Putamen (tissue), 1 donor: Measurements from ENCODE around the gene SERP2.

Source experiments
- DNase-seq: peaks from one replicate; pipeline ENCODE4 v3.0.0-alpha.2; 2016; ENCODE audit warnings: low spot score

The SERP2 gene

DNA sequence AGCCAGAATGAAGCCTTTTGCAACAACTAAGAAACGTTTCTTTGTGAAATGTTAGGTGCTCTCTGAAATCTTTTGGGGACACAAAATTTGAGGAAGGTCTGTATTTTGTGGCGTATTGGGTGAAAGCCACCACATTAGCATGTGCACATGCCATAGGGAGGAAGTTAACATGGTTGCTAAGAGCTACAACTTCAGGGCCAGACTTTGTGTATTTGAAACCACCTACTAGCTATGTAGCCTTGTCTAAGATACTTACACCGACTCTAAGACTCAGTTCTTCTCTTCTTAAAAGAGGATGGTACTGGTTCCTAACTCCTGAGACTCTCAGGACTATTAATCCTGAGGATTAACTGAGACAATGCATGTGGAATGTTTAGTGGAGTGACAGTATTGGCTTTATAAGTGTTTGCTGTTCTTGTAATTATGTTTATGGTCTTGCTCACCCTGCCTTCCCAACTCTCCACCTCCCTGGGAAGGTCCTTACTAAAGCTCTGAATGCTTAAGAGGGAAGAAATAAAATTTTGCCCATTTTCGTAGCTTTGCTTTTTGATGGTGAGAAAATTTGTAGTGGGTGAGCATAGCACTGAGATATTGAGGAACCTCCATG lies 15.5 kb downstream of the SERP2 start:
- no peak for DNase-seq

GRCh38 chr13:44389876-44390275 lies 16.3 kb downstream of the SERP2 start:
- no peak for DNase-seq

- no peak for DNase-seq
Observed at GRCh38 chr13:44393391-44393790, 19.8 kb downstream of the SERP2 start.

- DNase-seq, result no peak
Observed at GRCh38 chr13:44394658-44395057, 21.0 kb downstream of the SERP2 start.

DNA sequence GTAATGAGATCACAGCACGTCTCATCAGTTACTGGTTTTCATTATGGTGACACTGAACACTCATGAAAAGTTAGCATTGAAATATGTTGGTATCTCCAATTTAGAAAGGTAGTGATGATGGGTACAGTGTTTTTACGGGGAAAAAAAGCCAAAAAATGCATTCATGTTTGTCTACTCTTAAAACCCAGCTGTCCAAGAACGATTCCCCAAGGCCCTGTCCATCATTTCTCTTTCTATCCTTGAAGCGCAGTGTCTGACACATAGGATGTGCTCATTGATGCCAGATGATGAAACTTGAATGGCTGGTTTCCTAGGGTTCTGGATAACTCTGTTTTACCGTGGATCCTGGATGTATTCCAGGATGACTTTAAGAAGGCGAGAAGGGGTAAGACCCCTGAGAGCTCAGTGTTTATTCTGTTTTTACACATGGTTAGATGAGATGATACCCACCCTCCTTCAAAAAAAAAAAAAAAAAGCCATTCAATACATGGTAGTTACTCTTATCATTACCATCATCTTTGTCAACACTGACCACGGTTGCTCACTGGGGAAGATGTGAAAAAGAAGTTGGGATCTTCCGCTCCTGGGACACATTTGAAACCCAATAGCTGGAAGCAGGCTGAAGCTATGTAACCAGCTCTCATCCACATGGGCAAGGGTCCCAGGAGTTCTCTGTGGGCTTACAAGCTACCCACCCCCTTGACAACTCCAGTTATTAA lies 22.5 kb downstream of the SERP2 start:
- no peak for DNase-seq

GRCh38 chr13:44396701-44397580 lies 23.3 kb downstream of the SERP2 start:
- no peak for DNase-seq

DNA sequence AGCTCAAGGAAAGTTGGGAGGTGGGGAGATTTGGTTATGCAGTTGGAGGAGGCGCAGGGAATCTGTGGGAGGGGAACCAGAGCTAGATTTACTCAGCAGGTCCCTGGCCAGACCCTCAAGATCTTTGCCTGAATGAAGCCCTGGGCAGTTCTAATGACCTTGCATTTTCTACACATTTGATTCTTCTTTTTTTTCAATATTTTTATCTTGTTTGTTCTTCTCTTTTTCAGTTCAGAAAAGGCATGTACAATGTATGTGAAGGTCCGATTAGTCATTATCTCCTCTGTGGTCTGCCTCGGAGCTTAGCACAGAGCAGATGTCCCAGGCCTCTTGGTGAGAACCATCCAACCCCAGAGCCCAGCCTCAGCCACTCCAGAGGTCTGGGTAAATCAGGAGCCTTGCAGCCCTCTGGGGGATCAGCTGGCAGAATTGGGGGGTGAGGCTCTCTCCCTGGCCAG lies 24.2 kb downstream of the SERP2 start:
- no peak for DNase-seq

DNA sequence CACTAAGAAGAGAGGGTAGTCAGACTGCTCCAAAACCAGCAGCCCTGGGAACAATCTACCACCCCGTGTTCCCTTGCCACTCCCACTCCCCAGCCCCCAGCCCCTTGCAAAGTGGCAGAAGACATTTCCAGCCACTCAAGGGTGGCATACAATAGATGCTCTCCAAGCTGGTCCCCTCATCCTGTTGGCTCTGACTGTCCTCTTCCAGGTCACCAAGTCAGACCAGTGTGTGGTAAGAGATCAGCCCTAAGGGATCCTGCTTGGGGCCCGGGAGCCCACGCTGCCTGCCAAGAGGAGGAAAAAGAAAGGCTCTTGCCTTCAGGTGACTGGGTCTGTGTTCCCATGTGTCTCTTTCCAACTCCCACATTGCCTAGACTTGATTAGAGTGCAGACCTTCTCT lies 25.0 kb downstream of the SERP2 start:
- no peak for DNase-seq

DNA sequence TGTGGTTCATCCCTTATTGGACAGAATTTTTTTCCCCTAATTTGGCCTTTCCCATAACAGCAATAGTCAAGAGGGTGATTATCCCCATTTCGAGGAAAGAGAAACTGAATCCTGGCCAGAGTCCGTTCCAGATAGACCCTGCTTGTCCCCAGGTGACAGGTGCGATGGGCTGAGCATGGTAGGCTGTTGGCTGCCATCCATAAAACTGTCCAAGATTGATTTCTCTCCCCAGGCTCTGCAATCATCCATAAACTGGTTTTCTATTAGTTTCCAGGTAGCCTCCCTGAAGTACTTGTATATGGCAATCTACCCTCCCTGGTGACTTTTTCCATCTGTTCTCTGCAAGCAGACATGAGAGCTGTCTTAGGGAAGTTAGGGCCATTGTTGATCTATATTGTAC lies 25.4 kb downstream of the SERP2 start:
- no peak for DNase-seq

DNA sequence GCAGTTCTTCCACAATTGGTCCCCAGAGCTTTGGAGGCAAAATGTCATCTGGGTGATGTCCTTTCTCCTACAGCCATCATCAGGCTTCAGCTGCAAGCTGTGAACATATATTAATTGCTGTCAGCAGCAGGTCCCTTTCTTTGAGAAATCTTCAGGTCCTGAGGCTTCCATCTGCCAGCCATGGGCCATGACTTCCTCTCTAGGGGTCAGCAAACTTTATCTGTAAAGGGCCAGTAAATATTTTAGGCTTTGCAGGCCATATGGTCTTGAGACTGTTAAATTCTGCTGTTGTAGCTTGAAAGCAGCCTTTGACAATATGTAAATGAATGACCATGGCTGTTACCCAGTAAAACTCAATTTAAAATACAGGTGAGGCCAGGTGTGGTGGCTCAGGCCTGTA lies 27.1 kb downstream of the SERP2 start:
- no peak for DNase-seq

DNA sequence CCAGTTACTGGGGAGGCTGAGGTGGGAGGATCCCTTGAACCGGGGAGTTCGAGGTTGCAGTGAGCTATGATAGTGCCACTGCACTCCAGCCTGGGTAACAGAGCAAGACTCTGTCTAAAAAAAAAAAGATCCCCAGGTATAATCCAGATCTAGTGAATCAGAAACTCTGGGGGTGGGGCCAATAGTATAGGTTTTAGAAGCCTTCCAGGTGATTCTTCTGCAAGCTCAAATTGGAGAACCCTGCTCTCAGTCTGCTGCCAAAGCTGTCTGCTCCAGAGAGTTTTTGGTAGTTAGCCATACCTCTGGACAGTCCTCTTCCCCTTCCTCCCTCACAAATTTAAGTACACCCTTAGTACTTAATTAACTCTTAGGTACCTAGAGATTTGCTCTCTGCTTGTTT lies 28.0 kb downstream of the SERP2 start:
- DNase-seq, result no peak

- DNase-seq, result no peak
Observed at GRCh38 chr13:44402899-44403445, 29.3 kb downstream of the SERP2 start.

DNA sequence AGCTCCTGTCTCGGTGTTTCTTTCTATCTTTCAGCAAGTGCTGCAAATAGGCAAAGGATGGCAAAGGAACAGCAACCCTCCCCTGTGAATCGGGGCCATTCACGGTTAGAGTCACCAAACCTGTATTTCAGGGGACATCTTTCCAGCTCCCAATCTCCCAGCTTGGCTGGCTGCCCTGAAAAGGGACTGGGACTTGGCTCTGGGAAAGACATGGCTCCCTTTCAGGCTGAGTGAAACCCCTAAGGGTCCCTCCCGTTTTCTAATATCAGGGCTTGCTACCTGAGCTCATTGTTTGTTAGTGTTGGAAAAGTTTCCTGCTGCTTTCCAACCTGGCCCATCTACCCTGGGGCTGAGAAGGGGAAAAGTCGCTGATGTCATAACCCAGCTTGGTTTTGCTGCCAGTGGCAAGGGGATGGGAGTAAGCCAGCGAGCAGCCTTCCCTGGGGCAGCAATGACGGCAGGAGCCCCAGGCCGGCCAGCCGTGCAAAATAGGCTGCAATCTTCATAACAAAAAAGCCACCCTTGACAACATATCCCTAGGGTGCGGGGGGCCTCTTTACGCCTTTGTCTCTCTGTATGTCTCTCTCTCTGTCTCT lies 29.9 kb downstream of the SERP2 start:
- no peak for DNase-seq

GRCh38 chr13:44404261-44405132 lies 30.9 kb downstream of the SERP2 start:
- DNase-seq, result no peak

GRCh38 chr13:44406617-44407016 lies 33.0 kb downstream of the SERP2 start:
- no peak for DNase-seq

GRCh38 chr13:44407379-44407778 lies 33.8 kb downstream of the SERP2 start:
- no peak for DNase-seq

DNA sequence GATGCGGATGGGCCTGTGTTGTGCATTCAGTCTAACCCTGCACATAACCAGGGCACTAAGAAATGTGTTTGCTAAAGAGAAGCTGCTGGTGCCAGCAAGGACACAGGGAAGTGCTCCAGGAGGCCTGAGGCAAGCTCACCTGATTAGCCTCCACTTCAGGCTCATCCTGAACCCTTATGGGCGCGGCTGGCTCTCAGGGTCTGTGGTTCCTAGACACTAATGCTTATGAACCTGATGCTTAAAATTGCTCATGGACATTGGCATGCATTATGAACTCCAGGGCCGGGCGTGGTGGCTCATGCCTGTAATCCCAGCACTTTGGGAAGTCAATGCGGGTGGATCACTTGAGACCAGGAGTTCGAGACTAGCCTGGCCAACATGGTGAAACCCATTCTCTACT lies 34.3 kb downstream of the SERP2 start:
- no peak for DNase-seq

DNA sequence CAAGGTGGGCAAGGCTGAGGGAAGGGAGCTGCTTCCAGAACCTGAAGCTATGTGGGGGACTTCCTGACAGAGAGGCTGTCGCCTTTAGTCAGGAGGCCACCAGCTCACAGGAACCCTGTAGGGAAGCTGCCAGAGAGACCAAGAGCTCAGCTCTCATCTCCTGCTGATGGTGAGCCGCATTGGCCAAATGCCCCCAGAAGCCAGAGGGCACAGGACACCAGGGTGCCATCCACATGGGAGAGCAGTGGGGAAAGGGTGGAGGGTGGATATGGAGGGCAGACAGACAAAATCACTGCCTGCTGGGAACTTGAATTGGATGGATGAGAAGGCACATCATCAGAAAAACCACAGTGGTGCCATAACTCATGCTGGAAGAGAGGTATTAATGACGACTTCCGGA lies 36.0 kb downstream of the SERP2 start:
- DNase-seq, result no peak

- DNase-seq, result no peak
Observed at GRCh38 chr13:44410328-44410859, 36.8 kb downstream of the SERP2 start.

- DNase-seq, result no peak
Observed at GRCh38 chr13:44411841-44412240, 38.2 kb downstream of the SERP2 start.

- DNase-seq, result no peak
Observed at GRCh38 chr13:44412346-44412935, 38.8 kb downstream of the SERP2 start.
